DOHH2 (cell line): ENCODE measurements around the gene FAM234B.

ENCODE experiments used
- H3F3A ChIP-seq: fragments of 200-600 bp; sonication (generic), shearing (Covaris generic); 2 replicates; pipeline ENCODE4 v1.6.0; 2016; ENCODE audit warnings: antibody characterized with exemption, mild to moderate bottlenecking; ENCODE audit not compliant: control insufficient read depth, insufficient read depth
- H3K27ac ChIP-seq: fragments of 200-600 bp; sonication (generic); 2 replicates; pipeline ENCODE4 v1.5.1; 2014; ENCODE audit warnings: low read depth, mild to moderate bottlenecking, low read length, moderate library complexity
- H3K27me3 ChIP-seq: fragments of 200-600 bp; sonication (generic); 2 replicates; pipeline ENCODE4 v1.6.1; 2014; ENCODE audit warnings: mild to moderate bottlenecking, low read length, mixed read lengths; ENCODE audit not compliant: control insufficient read depth
- H3K36me3 ChIP-seq: fragments of 200-600 bp; sonication (generic); 2 replicates; pipeline ENCODE4 v1.6.1; 2014; ENCODE audit warnings: mild to moderate bottlenecking, low read length, moderate library complexity, mixed read lengths; ENCODE audit not compliant: control insufficient read depth
- H3K4me1 ChIP-seq: fragments of 200-600 bp; sonication (generic); 2 replicates; pipeline ENCODE4 v1.6.1; 2014; ENCODE audit warnings: mild to moderate bottlenecking, low read length, mixed read lengths; ENCODE audit not compliant: control insufficient read depth
- H3K4me2 ChIP-seq: fragments of 200-600 bp; sonication (generic); 2 replicates; pipeline ENCODE4 v1.6.0; 2014; ENCODE audit warnings: mild to moderate bottlenecking, low read length, moderate library complexity
- H3K4me3 ChIP-seq: fragments of 200-600 bp; sonication (generic); 2 replicates; pipeline ENCODE4 v1.5.1; 2014; ENCODE audit warnings: mild to moderate bottlenecking, low read length, mixed read lengths
- H3K79me2 ChIP-seq: fragments of 200-600 bp; sonication (generic); 2 replicates; pipeline ENCODE4 v1.6.1; 2014; ENCODE audit warnings: mild to moderate bottlenecking, low read length, mixed read lengths; ENCODE audit not compliant: control insufficient read depth
- H3K9me2 ChIP-seq: fragments of 200-600 bp; sonication (generic); replicated peaks from 2 replicates; pipeline ENCODE4 v1.6.1; 2014; ENCODE audit warnings: mild to moderate bottlenecking, low read length, mixed read lengths; ENCODE audit not compliant: control insufficient read depth
- H3K9me3 ChIP-seq: fragments of 200-600 bp; sonication (generic); 2 replicates; pipeline ENCODE4 v1.6.1; 2014; ENCODE audit warnings: antibody characterized with exemption, low read length, mixed read lengths; ENCODE audit not compliant: control insufficient read depth, insufficient read depth
- H4K20me1 ChIP-seq: fragments of 200-600 bp; sonication (generic); 2 replicates; pipeline ENCODE4 v1.6.0; 2014; ENCODE audit warnings: low read depth, mild to moderate bottlenecking, antibody characterized with exemption, low read length, moderate library complexity; ENCODE audit not compliant: control insufficient read depth, insufficient read depth
- EZH2phosphoT487 ChIP-seq: fragments of 200-600 bp; sonication (generic); IDR thresholded peaks from 2 replicates; pipeline ENCODE4 v1.6.1; 2017; ENCODE audit warnings: borderline replicate concordance, mild to moderate bottlenecking, antibody characterized with exemption, low read length, moderate library complexity, mixed read lengths
- TF ChIP-seq, protein P1 (sequence below): fragments of 200-600 bp; sonication (generic); IDR thresholded peaks from one replicate; pipeline ENCODE4 v1.5.1; 2014; ENCODE audit warnings: antibody characterized with exemption, mild to moderate bottlenecking, low read depth, low read length; ENCODE audit not compliant: poor library complexity, severe bottlenecking

The FAM234B gene

DNA sequence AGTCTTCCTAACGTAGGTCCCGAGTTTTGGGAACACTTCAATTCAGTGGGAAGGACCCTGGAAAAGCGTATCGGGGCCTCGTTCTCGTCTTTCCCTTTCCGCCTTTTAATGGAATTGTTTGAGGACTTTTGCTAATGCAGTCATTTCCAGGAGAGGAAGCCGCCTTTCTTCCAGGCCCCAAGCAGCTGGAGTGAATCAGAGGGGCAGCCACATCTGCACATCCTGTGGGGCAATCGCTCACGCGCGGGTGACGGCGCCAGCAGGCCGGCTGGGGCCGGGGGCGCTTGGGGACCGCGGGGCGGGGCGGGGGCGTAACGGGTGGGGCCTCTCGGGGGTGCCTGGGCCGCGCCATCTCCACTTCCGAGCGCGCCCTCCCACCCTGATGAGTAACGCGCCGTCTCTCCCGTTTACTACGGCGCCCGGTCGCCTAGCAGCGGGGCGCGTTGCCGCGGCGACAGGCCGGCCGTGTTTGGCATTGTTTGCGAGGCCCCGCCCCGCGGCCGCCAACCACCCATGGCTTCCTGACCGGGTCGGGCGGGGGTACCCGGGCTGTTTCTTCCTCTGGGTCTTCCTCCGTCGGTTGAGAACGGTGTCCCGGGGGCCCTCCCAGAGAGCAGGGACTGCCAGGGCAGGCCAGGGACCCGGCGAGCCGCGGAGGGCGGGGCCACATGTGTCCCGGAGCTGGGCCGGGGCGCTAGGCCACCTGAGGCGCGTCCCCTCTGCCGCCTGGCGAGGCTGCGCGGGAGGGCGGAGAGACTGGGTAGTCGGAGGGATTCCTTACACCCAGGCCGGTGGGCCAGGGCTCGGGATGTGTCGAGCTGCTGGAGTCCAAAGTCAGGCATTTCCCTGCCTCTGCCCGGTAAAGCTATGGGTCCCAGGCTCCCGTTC, 56.9 kb downstream of the FAM234B start:
- H3K9me2 ChIP-seq = no peaks in the 10 kb centered on the region
- H4K20me1 ChIP-seq = no peaks in the 10 kb centered on the region
- H3K79me2 ChIP-seq = no peaks in the 10 kb centered on the region
- H3K36me3 ChIP-seq = no peaks in the 10 kb centered on the region
- H3K27me3 ChIP-seq = no peaks in the 10 kb centered on the region
- H3K4me1 ChIP-seq = peaks cover 65% of the 10 kb centered on the region
- peak overlapping the region; percentile 67 for H3K27ac ChIP-seq
- H3F3A ChIP-seq = peaks cover 32% of the 10 kb centered on the region
- peak overlapping the region; percentile 82 for H3K4me2 ChIP-seq
- TF ChIP-seq, protein P1, sequence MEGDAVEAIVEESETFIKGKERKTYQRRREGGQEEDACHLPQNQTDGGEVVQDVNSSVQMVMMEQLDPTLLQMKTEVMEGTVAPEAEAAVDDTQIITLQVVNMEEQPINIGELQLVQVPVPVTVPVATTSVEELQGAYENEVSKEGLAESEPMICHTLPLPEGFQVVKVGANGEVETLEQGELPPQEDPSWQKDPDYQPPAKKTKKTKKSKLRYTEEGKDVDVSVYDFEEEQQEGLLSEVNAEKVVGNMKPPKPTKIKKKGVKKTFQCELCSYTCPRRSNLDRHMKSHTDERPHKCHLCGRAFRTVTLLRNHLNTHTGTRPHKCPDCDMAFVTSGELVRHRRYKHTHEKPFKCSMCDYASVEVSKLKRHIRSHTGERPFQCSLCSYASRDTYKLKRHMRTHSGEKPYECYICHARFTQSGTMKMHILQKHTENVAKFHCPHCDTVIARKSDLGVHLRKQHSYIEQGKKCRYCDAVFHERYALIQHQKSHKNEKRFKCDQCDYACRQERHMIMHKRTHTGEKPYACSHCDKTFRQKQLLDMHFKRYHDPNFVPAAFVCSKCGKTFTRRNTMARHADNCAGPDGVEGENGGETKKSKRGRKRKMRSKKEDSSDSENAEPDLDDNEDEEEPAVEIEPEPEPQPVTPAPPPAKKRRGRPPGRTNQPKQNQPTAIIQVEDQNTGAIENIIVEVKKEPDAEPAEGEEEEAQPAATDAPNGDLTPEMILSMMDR = no peak
- TF ChIP-seq EZH2phosphoT487 = no peak
- H3K4me3 ChIP-seq = peak overlapping the region; percentile 78
- H3K9me3 ChIP-seq = no peaks in the 10 kb centered on the region

DNA sequence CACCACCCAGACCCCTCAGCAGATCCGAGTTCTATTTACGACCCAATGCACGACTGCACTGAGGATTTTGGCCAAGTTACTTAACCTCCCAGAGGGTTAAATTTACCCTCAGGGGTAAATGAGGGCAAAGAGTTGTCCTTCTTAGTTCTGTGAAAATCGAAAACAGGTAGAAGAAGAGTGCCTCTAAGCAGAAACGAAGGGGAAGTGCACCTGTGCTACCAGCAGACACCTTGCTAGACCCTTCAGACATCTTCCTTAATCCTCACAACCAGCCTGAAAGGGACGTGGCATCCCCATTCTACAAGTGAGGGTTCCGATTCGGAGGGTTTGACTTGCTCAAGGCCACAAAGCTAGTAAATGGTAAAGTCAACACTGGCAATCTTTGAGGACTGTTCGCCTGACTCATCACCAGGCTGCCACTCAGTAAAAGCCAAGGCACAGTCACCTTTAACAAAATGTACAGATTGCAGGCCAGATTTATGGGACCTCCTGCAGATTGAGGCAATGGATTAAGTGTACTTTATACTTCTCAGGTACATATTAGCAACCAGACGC, 57.7 kb downstream of the FAM234B start:
- peaks cover 32% of the 10 kb centered on the region for H3F3A ChIP-seq
- no peaks in the 10 kb centered on the region for H3K9me3 ChIP-seq
- peaks cover 65% of the 10 kb centered on the region for H3K4me1 ChIP-seq
- peak overlapping the region; percentile 82 for H3K4me2 ChIP-seq
- H4K20me1 ChIP-seq = no peaks in the 10 kb centered on the region
- H3K27ac ChIP-seq = peak overlapping the region; percentile 67
- no peaks in the 10 kb centered on the region for H3K27me3 ChIP-seq
- TF ChIP-seq EZH2phosphoT487 = no peak
- TF ChIP-seq, protein P1 = no peak
- H3K36me3 ChIP-seq = no peaks in the 10 kb centered on the region
- no peaks in the 10 kb centered on the region for H3K9me2 ChIP-seq
- H3K4me3 ChIP-seq = peak overlapping the region; percentile 78
- no peaks in the 10 kb centered on the region for H3K79me2 ChIP-seq

DNA sequence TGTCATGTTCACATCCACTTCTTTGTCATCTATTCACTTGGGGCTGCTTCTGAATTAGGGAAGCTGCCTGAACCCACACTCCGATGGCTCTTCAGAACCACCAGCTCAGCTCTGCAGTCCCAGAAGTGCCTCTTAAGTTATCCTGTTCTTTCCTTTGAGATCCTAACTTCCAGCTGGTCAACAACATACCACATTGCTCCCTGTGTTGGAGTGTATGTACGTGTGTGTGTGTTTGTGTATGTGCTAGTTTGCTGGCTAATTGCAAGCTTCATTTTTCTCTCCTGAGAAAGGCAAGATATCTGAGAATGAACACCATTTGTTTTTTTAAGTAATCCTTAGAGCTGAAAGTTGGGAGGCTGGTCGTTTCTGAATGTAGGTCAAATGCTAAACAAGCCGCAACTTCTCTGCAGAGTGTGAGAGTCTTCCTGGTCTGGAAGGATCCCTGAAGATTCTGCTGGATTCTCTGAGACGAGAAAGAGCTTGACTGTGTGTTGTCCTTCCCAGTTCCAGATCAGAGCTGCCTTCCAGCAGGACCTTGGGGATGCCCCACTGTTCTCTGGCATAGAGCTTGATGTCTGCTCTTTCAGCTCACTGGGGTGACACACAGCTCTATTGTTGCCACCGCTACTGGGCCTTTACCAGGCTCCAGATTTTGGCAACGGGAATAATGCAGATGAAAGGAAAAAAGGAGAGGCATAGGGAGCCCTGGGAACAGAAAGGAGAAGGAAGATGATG, 58.4 kb downstream of the FAM234B start:
- peaks cover 61% of the 10 kb centered on the region for H3K4me1 ChIP-seq
- no peaks in the 10 kb centered on the region for H3K9me2 ChIP-seq
- no peaks in the 10 kb centered on the region for H3K27me3 ChIP-seq
- H4K20me1 ChIP-seq = no peaks in the 10 kb centered on the region
- no peak overlapping the region for H3K4me2 ChIP-seq
- no peak overlapping the region for H3K4me3 ChIP-seq
- H3F3A ChIP-seq = peaks cover 32% of the 10 kb centered on the region
- no peaks in the 10 kb centered on the region for H3K9me3 ChIP-seq
- H3K79me2 ChIP-seq = no peaks in the 10 kb centered on the region
- H3K36me3 ChIP-seq = no peaks in the 10 kb centered on the region
- H3K27ac ChIP-seq = no peak overlapping the region
- TF ChIP-seq, protein P1 = no peak
- no peak for TF ChIP-seq EZH2phosphoT487
